ENCODE measurements around the gene CDK8.
"Not testable (repeated sequence)": the region's sequence is repeated elsewhere in the genome, so short reads cannot be mapped to it uniquely, and the experiment has no call there.

CDK8 gene

GRCh38 chr13:26253787-26254582 is at the start of gene CDK8:
TSS of gene CDK8 (plus strand) at chr13:26254129. CDS start at chr13:26254642, 513 bp downstream.
- DNase-seq = peak; percentile 92

DNA sequence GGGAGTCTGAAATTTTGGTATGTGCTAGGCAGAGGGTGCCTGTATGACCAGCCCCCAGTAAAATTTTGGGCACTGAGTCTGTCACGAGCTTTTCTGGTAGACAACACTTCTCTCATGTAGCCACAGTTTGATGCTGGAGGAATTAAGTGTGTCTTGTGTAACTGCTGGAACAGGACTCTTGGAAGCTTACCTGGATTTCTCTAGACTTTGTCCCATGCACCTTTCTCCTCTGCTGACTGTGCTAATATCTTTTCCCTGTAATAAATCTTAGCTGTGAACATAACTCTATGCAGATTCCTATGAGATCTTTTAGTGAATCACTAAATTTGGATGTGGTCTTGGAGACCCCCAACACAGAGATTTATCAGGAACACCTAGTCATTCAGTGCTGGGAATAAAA is 45.6 kb upstream of the CDK8 start:
- no peak for DNase-seq

- DNase-seq = no peak
Measured at GRCh38 chr13:26213345-26213744, 40.6 kb upstream of the CDK8 start.

GRCh38 chr13:26213982-26214381 is 39.9 kb upstream of the CDK8 start:
- DNase-seq = no peak

- DNase-seq = no peak
Measured at GRCh38 chr13:26216042-26216441, 37.9 kb upstream of the CDK8 start.

GRCh38 chr13:26219726-26220125 is 34.2 kb upstream of the CDK8 start:
- no peak for DNase-seq

GRCh38 chr13:26220575-26220974 is 33.4 kb upstream of the CDK8 start:
- DNase-seq = no peak

- no peak for DNase-seq
Measured at GRCh38 chr13:26221399-26221720, 32.6 kb upstream of the CDK8 start.

DNA sequence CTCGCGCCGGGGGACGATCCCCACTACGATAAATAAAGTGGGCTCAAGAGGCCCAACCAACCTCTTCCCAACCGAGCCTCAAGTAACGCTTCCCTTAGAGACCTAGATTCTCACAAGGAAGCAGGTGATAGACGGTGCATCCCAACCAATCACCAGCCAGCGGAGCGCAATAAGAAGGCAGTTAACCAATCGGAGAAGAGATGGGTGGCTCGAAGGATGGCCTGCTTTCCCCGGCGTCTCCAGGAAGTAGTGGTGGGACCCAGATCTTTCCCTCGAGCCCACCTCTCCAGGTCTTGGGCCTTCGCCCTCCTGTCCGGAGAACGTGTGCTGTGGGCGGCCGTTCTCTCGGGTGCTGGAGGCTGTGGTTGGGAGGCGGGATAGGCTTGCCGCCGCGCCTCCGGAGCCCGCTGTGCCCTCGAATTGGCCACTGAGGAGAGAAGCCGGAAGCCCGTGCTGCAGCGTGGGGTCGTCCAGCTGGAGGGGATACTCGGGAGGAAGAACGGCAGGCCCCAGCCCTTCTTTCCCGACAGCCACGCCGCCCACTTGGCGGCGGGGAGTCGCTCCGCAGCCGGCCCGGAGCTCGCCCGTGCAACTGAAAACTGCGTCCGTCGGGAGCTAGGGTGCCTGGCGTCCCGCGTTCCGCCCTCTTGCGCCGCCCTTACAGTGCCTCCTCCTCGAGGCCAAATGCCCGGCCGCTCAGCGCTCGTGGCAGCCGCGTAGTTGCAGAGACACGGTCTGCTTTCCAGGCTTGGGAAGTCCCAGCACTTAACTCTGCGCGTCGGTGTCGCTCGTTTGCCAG is 32.0 kb upstream of the CDK8 start, which contains the start of gene RNF6:
RNF6 (minus strand) TSS at position 594 of the 799 bp plus-strand sequence. CDS start 2,665 bp downstream, outside the sequence.
- DNase-seq = peak; percentile 93

- no peak for DNase-seq
Measured at GRCh38 chr13:26222520-26223046, 31.3 kb upstream of the CDK8 start.

GRCh38 chr13:26225896-26226617 is 27.9 kb upstream of the CDK8 start:
- no peak for DNase-seq

DNA sequence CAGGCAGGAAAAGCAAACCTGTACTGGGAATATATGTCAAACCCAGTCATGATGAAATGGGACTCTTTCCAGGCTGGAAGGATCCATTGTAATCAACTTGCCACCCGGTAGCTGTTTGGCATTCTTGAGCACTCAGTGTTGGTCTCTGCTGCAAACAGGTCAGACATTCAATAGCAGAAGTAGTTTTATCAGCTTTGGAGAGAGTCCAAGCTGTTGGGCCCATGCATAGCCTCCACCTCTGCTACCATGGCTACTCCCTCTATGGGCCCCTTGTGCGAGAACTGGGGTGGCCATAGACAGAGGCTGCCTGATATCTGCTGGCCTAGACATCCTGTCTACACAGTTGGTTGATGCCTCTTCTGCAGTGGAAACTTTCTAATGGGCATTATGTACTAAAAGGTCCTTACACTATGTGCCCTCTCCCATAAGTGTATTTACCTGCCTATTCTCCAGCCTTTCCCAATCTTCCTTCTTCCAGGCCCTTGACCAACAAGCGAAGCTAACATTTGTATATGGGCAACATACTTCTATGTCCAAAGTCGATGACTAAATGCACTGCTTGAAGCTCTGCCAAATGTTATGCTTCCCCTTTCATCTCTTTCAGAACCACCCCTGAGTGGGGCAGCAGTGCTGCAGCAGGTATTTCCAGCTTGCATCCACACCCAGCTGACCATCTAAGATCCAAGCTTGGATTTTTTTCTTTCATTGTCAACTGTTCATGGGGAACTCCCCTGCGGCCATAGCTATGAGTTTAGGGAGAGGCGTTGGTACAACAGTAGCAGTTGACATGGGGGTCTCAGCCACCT is 26.6 kb upstream of the CDK8 start:
- DNase-seq = no peak

- no peak for DNase-seq
Measured at GRCh38 chr13:26228096-26228495, 25.8 kb upstream of the CDK8 start.

DNA sequence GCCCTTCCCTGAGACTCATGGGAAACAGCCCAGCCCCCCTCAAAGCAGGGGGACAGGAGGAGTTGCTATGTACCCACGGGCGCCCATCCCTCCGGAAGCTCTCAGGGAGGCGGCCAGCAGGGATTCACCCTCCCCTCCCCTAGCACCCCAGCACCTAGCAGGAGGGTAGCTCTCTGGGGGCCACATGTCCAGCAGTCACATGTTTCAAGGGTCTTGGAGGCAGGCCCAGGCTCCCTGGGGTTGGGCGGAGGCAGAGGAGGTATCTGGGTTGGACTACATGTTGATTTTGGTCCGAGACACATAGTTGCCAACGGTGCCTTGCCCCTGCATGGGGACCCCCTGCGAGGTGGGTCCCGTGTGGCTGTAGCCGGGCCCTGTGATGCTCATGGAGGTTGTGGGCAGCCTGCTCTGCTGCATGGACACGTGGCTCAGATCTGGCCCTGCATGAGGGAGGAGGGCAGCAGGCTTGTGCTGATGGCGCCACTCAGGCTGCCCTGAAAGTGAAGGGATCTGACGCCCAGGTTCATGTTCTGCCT is 24.8 kb upstream of the CDK8 start:
- DNase-seq = no peak

GRCh38 chr13:26230703-26231102 is 23.2 kb upstream of the CDK8 start:
- DNase-seq = peak; percentile 11

DNA sequence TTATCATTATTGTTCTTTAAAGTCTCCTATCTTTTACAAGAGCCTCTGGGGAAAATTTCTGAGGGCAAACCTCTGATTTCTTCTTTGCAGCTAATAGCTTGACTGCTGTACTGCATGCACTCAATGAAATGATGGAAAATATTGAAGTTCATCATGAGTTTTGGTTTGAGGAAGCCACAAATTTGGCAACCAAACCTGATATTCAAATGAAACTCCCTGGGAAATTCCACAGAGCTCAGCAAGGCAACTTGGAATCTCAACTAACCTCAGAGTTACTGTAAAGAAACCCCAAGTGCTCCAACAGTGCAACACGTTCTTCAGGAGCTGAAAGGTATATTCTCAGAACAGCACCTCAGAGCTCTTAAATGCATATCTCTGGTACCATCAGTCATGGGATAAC is 17.6 kb upstream of the CDK8 start:
- DNase-seq = no peak

DNA sequence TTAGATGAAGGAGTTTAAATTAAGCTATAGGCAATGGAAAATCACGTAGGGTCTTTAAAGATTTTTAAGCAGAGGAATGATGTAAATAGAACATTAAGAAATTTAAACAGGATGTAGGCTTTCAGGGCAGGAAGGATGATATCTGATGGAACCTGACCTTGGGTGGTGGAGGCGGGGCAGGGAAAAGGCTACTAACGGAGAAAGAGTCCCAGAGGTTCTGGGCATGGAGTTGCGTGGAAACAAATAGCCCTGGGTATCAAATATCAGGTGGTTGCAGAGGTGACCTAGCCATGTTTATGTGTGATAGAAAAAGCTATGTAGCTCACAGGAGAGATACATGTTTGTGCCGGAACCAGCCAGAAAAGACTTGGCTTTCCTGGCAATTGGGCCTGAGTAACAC is 7.8 kb upstream of the CDK8 start:
- no peak for DNase-seq

GRCh38 chr13:26247011-26247410 is 6.9 kb upstream of the CDK8 start:
- DNase-seq = no peak

DNA sequence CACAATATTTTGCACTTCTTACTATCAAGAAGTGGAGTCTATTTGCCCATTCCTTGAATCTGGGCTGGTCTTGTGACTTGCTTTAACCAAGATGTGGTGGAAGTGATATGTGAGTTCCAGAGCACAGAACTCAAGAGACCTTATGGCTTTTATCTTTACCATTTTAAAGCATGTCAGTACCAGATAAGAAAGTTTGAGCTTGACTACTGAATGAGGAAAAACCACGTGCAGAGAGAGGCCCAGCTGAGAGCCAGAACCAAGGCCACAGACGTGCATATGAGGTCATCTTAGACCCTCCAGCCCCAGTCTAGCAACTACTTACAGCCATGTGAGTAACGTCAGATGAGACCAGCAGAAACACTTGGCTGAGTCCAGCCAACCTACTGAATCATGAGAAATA is 6.3 kb upstream of the CDK8 start:
- DNase-seq = no peak

DNA sequence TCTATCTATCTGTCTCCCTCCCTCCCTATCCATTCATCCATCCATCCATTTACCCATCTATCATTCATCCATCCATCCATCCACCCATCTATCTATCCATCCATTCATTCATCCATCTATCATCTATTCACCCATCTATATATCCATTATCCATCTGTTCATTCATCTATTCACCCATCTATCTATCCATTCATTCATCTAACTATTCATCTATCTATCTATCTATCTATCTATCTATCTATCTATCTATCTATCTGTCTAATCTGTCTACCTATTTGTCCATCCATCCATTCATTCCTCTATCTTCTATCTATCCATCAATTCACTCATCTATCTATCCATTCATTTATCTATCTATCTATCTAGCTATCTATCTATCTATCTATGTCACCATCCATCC is 4.4 kb upstream of the CDK8 start:
- no peak for DNase-seq

DNA sequence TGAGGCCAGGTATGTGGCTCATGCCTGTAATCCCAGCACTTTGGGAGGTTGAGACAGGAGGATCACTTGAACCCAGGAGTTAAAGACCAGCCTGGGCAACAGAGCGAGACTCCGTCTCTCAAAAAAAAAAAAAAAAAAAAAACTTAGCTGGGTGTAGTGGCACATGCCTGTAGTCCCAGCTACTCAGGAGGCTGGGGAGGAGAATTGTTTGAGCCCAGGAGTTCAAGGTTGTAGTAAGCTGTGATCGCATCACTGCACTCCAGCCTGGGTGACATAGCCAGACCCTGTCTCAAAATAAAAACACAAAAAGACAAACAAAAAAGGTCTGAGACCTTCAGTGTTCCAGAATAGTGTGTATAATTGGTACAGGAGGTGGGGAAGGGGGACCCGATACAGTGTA is 1.9 kb upstream of the CDK8 start:
- not testable (repeated sequence) for DNase-seq

- no peak for DNase-seq
Measured at GRCh38 chr13:26253262-26253786, 605 bp upstream of the CDK8 start.
